GM10266 (cell line): Measurements from ENCODE around the gene POU2AF3.

ENCODE experiments used
- DNase-seq: peaks from one replicate; pipeline ENCODE4 v3.0.0; 2012; ENCODE audit errors: extremely low spot score
- TF ChIP-seq, protein P1 (sequence below): IDR thresholded peaks from 2 replicates; pipeline ENCODE4 v1.5.1; 2012; ENCODE audit warnings: mild to moderate bottlenecking, low read depth; ENCODE audit not compliant: control insufficient read depth, insufficient read depth; ENCODE audit errors: missing control alignments

POU2AF3 gene, protein sequence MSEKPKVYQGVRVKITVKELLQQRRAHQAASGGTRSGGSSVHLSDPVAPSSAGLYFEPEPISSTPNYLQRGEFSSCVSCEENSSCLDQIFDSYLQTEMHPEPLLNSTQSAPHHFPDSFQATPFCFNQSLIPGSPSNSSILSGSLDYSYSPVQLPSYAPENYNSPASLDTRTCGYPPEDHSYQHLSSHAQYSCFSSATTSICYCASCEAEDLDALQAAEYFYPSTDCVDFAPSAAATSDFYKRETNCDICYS

DNA sequence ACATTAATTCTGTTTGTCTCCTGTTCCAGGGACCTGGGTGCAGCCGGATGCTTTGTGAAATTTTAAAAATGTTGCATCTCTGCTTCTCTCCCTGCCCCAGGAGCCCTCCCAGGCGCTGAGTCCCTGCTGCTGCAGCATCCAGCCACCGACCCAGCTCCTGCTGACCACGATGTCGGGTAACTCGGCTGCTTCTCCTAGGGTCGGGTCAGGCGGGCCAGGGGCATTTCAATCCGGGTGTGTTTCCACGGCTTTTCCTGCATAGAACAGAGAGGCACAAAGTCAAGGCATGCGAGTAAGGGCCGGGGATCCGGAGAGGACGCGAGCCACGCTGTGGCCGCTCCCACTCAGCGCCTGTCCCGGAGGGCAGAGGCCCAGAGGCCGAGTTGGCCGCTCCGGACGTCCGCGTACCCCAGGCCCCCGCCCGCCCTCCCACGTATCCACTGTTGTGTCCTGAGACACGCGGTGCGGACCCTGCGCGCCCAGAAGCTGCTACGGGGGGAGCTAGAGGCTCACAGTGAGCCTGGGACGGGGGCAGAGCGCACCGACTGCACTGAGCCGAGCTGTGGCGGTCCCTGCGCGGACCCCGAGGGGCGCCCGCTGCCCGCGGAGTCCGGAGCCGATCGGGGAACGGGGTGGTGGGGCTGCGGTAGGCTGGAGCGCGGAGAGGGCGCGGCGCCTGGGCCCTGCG is at the start of gene POU2AF3:
TSS of gene POU2AF3 (plus strand) at position 134 of the 688 bp plus-strand sequence. CDS start at position 170, 36 bp downstream.
- DNase-seq: no peak
- TF ChIP-seq, protein P1, sequence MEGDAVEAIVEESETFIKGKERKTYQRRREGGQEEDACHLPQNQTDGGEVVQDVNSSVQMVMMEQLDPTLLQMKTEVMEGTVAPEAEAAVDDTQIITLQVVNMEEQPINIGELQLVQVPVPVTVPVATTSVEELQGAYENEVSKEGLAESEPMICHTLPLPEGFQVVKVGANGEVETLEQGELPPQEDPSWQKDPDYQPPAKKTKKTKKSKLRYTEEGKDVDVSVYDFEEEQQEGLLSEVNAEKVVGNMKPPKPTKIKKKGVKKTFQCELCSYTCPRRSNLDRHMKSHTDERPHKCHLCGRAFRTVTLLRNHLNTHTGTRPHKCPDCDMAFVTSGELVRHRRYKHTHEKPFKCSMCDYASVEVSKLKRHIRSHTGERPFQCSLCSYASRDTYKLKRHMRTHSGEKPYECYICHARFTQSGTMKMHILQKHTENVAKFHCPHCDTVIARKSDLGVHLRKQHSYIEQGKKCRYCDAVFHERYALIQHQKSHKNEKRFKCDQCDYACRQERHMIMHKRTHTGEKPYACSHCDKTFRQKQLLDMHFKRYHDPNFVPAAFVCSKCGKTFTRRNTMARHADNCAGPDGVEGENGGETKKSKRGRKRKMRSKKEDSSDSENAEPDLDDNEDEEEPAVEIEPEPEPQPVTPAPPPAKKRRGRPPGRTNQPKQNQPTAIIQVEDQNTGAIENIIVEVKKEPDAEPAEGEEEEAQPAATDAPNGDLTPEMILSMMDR: no peak

DNA sequence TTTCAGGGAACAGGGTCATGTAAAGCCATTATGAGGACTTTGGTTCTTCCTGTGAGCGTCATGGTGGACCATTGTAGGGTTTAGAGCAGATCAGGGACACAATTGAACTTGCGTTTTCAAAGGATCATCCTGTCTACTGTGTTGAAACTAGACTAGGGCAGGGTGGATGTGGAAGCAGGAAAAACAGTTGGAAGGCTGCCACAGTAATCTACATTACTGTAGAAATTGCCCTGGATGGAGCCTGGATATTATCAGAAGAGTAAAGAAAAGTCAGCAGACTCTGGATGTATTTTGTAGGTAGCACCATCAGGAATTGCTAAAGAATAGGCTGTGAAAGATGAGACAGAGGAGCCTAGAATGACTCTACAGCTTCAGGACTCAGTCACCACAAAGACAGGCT is 47.4 kb upstream of the POU2AF3 start:
- DNase-seq: no peak
- TF ChIP-seq, protein P1: no peak

DNA sequence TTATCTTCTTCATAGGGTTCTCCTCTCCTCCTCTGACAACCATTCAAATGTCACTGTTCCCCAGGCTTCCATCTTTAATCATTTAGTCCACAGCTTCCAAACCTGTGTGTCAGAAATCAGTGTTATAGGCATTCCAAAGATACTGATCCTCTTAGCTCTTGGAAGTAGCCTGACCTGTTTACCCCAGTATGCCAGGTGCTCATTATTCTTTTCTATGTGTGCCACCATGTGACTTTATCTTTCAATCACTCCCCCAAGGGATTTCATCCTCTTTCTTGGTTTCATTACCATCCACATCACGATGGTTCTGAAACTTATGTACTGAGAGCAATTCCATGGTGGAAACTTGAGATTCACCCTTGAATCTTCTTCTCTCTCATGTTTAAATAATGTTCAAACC is 45.2 kb upstream of the POU2AF3 start:
- TF ChIP-seq, protein P1: no peak
- DNase-seq: no peak

DNA sequence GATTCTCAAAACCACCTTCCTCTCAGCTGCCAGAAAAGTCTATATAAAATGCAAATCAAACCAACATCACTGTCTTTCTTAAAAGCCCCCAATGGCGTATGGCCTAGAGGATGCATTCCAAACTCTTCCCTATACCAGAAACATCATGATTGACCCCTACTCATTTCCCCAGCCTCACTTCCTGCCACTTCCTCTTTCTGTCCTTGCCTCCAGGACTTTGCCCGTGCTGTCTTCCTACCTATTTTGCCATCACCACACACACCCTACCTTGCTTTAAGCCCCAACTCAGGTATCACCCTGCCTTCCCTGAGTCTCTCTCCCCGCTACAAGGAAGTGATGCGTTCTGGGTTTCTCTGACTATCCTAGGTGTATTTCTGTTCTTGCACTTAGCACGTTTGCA is 44.7 kb upstream of the POU2AF3 start:
- TF ChIP-seq, protein P1: no peak

DNA sequence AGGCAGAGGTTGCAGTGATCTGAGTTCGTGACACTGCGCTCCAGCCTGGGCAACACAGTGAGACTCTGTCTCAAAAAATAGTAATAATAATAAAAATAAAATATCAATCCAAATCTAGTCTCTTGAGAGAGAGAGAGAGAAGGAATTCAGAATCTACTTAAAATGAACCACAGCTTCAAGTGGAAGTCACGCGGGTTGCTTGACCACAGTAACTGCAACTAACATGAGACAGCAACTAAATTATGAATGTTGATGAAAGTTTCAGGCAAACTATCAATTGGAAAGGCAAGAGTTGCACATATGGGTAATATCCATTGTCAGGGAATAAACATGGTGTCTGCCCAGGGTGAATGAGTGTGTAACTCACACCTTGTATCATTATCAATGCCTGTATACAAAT is 40.3 kb upstream of the POU2AF3 start:
- DNase-seq: no peak

More for the DNA sequence above, 44.7 kb upstream of the POU2AF3 start:
- no peak for DNase-seq

DNA sequence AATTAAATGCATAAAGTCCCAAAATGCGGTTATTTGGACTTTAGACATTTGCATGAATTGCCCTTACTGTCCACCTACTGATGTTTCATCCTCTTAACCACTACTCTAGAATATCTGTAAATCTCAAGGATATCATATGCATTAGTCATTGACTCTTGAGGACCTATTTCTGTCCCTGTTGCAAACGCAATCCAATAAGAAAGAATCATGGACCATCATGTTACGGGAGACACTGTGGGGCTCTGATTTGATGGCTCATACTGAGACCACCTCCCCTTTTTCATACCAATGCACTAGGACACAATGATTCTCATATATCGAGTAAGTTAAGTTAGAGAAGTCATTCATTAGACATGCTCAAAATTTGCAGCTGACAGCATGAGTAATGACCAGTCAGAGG is 38.5 kb upstream of the POU2AF3 start:
- no peak for DNase-seq
- TF ChIP-seq, protein P1: no peak

More for the DNA sequence above, 40.3 kb upstream of the POU2AF3 start:
- TF ChIP-seq, protein P1: no peak

DNA sequence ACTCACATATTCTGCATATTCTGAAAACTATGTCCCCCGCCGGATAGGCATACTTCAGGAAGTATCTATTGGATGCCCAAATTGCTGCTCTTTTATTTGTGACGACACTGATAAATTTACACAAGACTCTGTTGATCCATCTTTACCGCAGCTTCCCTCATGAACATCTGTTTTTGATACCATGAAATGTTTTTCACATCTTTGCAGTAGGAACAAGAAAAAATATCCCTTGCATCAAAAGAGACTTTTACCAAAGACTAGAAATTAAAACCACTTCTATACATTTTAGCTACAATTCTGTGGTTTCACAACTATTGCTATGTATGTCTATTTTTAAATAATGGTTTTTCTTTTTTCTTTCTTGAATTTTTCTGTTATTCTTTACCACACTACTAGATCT is 37.5 kb upstream of the POU2AF3 start:
- DNase-seq: no peak
- TF ChIP-seq, protein P1: no peak
